ENCODE data around the gene ZC3H12C. TPM values are rescaled to one million over a fixed set of nuclear protein-coding genes. Genes with fewer than 3 reads are reported as not detected.

ZC3H12C gene
- total and polyA plus RNA-seq, 8 donors, result 1.5 to 9.5 (median 4.1) TPM

DNA sequence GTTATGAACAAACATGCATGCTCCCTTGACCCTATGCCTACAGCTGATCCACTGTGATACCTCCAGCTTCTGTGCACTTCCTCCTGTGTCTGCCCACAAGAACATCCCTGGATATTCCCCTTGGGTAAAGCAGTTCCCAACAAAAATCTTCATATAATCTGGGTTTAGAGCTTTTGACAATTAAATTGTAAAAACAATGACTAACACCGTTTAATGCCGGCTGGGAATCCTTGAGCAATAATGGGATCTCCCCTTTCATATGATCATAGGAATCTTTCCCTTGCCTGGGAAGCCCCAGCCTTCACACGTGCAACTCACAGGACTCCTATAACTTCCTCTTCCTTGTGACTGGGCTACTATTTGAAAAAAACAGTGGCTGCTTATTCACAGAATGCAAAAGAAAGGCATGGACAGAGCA is 6.3 kb upstream of the ZC3H12C start:
- DNase-seq (peak in 1 of 6 donors; percentile 32), ATAC-seq (peak in 3 of 4 donors; percentile 22 to 71 (median 66)), FAIRE-seq (no peak)
- H3K36me3 ChIP-seq, result no peaks in the 10 kb centered on the region
- H3K27me3 ChIP-seq, result no peaks in the 10 kb centered on the region
- H3K27ac ChIP-seq, result peak overlapping the region in 1 of 4 donors; percentile 11
- H3K9me3 ChIP-seq, result no peaks in the 10 kb centered on the region
- no peak for TF ChIP-seq CTCF (IDR thresholded peaks at IDR 0.05)
- intact Hi-C loops (cut with DNase I), result no loop called here
- WGBS, 2 donors, result 50 to 52% methylated on average over 3 of the region's 3 CpGs
- H3K4me1 ChIP-seq, result peaks cover 0 to 4% (median 0%) of the 10 kb centered on the region in 3 donors
- no peak overlapping the region for H3K4me3 ChIP-seq

DNA sequence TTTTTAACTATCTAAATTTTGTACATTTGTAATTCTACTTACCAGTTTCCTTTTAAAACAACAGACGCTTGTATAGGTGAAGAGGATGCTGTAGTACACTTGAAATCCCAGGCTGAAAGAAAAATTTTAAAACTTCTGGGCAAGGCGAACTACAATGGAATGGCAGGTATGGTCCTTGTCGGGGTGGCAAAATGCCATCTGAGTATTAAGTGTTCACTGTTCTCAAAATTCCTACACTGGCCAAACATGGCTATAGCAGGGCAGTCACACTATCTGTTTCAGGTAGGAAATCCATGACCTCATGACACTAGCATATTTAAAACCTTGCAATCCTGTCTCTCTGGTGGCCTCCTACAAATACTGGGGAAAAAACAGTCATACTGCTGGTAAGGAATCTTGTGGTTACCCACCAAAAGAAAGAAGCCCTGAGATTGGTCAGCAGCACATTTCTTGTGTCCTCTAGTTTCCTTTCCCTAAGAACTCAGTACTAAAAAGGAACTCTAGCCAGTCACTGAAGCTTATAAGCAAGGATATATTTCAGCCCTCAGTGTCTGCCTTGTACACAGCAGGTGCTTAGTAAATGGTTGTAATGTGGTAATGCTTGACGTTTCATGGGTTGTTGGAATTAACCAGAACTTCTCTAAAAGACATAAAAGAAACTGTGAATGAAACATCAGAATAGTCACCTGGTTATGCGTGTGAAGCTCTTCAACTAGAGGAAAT is 5.2 kb upstream of the ZC3H12C start:
- H3K9me3 ChIP-seq, result no peaks in the 10 kb centered on the region
- H3K4me3 ChIP-seq, result no peak overlapping the region
- ATAC-seq (no peak), FAIRE-seq (no peak), DNase-seq (no peak)
- intact Hi-C loops (cut with DNase I), result no loop called here
- H3K4me1 ChIP-seq, result peaks cover 0 to 4% (median 0%) of the 10 kb centered on the region in 3 donors
- TF ChIP-seq CTCF (IDR thresholded peaks at IDR 0.05), result no peak
- no peaks in the 10 kb centered on the region for H3K27me3 ChIP-seq
- H3K27ac ChIP-seq, result no peak overlapping the region
- 74 to 78% methylated on average over 5 of the region's 5 CpGs for WGBS, 2 donors
- no peaks in the 10 kb centered on the region for H3K36me3 ChIP-seq

DNA sequence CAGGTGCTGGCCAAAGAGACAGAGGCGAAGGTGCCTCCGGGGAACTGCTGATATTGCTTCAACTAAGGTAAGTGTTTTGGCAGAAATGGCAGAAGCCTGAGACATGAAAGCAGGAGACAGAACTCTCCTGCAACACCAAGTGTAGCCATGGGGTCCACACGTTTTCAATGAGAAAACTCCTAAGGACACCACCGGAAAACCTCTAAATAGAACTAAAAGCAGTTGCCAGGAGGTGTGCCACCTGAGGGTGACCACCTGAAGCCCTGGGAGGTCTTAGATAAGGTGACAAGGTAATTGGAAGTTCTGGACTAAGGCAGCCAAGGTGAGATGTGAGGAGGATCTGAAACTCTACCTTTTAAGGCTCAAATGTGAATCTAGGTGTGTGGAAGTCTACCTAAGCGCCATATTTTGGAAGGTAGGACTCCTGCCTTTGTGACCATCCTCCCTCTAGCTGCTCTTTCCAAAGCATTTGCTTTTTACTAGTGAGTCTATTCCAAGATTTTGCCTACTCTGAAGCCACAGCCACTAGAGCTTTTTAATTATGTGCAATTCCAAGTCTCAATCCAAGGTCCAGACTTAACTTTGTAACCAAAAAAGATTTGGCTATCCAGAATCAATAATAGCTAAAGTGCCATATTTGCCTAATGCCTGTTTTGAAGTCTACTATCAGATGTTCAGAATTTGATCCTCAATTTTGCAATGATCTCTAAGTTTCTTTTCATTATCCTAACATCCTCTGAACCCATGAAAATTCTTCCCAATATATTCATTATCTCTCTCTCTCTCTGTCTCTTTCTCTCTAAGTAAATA is 4.5 kb upstream of the ZC3H12C start:
- ATAC-seq (no peak), FAIRE-seq (no peak), DNase-seq (no peak)
- 83 to 87% methylated on average over 5 of the region's 5 CpGs for WGBS, 2 donors
- no peak for TF ChIP-seq CTCF (IDR thresholded peaks at IDR 0.05)
- Histone ChIP-seq H3K4me1 (peaks cover 0 to 4% (median 0%) of the 10 kb centered on the region in 3 donors), H3K27ac (no peak overlapping the region), H3K36me3 (no peaks in the 10 kb centered on the region), H3K4me3 (no peak overlapping the region), H3K27me3 (no peaks in the 10 kb centered on the region), H3K9me3 (no peaks in the 10 kb centered on the region)
- intact Hi-C loops (cut with DNase I), result no loop called here

DNA sequence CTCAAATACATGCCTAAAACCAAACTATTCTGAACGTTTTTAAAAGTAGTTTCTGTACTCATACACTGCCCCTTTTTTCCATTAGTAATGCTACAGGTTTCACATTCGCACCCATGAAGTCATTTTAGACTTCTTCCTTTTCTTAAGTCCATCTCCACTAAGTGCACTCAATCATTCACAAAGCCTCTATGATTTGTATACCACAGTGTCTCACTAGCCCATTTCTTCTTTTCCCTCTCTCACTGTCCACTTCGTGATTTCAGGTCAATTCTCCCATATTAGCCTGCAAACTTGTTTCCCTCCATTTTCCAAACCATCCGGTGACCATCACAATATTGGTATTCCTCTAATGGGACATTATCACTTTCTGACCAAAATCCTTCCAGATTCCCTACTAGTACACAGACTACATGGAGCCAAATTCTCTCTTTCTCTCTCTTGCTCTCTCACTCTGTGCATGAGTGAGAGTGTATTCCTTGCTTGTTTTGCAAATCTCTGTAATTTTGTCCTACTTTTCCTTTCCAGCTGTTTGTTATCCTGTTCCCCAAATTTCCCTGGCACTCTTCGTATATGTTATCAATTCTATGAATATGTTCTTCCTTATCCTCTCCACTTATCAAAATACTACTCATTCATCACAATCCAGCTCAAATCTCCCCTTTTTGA is 3.4 kb upstream of the ZC3H12C start:
- intact Hi-C loops (cut with DNase I), result no loop called here
- FAIRE-seq (no peak), DNase-seq (no peak), ATAC-seq (no peak)
- H3K4me3 ChIP-seq, result no peak overlapping the region
- peaks cover 0 to 5% (median 4%) of the 10 kb centered on the region in 3 donors for H3K4me1 ChIP-seq
- H3K27me3 ChIP-seq, result no peaks in the 10 kb centered on the region
- no peaks in the 10 kb centered on the region for H3K36me3 ChIP-seq
- no peaks in the 10 kb centered on the region for H3K9me3 ChIP-seq
- H3K27ac ChIP-seq, result no peak overlapping the region
- WGBS, 2 donors, result 75 to 77% methylated on average over 5 of the region's 5 CpGs
- TF ChIP-seq CTCF (IDR thresholded peaks at IDR 0.05), result no peak
